NCI-H748 (cell line): ENCODE results near the gene FLRT2.

Experiments
- DNase-seq: peaks from one replicate; lab custom pipeline; 2025; ENCODE audit not compliant: unreplicated experiment; lab: John Stamatoyannopoulos, UW

FLRT2 gene

DNA sequence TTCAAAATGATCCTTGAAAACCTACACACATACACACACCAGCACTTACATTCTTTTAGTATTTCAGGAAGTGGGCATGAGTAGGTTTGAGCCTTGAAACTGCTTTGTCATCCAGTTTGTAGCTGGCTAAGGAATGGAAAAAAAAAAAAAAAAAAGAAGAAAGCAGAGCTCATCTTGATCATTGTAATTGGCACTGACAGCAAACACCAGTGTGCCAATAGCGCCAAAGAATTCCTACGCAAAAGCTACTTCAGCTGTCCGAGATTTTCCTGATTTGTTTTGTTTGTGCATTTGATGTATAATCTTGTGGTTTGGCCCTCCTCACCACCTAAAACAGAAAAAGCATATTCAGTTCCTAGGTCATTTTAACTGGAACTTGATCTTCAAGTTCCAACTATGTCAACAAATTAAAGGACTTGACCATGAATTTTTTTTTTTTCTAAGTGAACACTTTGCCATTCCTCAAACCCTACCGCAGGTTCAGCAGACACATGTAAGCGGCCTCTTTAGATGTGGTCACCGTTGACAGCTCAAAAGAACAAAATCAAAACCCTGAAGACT, 57.3 kb downstream of the FLRT2 start:
- peak; percentile 22 for DNase-seq

DNA sequence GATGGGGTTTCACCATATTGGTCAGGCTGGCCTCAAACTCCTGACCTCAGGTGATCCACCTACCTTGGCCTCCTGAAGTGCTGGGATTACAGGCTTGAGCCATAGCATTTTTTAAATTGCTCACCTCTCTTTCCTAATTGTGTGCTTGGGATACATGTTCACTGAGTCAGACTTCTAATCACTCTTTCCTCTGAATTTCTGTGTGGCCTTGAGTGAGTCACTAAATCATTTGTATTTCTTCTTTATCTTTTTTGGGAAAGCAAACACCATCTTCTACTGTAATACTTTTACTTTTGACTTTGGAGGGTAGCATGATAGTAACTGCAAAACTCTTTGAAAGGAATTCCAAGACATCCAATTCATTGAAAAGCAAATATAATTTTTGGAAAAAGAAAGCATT, 60.8 kb downstream of the FLRT2 start:
- DNase-seq, result no peak

DNA sequence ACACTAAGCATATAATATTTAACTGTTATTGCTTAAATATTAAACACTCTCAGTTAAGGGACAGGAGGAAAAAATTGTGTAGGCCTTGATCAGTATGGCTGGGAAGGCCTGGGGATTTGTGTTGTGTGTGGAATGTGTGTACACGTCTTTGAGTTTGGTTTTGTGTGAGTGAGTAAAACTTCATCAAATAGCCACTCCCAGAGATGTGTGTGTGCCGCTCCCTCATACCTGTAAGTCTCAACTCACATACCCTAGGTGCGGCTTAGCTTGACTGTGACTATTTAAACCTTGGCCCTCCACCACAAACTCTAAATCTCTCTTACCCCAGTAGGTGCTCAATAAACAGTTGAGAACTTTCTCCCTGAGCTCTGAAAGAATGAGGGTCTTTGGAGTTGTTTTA, 64.3 kb downstream of the FLRT2 start:
- DNase-seq, result no peak

DNA sequence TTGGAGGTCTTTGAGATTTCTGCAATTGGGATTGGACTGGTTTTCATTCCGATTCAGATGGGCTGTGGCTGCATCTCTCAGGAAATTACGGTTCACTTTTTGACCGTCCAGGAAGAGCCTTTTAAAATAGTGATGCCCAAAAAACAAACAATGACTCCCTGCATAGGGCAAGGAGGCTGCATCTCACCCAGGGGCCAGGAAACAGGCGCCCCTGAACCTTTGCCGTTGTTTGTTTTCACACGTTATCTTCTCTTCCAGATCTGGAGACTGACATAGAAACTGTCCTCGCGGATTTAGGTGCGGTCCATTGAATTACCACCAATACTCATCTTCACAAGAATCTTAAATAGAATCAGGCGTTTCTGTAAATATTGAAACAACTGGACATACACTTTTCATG, 66.0 kb downstream of the FLRT2 start:
- peak; percentile 87 for DNase-seq

DNA sequence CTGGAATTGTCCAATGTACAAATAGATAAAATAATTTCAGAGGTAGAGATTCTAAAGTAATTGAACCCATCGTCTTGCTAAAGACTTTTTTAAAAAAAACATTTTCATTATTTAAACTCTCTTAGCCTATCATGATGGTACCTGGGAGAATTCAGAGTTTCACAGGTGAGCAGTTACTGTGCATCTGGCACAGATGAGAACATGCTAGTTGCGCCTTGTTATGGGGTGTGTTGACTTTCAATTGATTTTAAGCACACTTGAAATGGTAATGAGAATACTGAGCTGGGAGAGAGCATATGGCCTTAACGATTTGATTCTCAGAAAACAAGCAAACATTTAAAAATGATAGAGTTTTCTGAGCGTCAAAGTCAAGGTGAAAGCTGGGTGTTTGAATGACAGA, 66.6 kb downstream of the FLRT2 start:
- peak; percentile 91 for DNase-seq

DNA sequence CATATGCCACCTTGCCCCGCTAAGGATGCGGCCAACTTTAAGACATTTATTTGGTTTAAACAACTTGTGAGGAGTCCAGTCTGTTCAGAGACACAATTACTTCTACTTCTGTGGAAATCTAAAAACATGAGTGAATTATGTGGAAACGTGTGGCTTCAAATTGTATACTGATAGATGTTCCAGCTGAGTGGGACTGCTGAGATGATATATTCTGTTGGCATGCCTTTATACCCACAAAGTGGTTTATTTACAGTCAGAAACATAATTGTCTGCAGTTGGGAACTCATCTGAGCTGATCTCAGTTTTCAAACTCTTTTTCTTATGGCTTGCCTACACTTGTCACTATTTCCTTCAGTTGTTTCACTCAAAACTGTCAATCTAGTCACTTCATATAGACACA, 67.8 kb downstream of the FLRT2 start:
- no peak for DNase-seq

DNA sequence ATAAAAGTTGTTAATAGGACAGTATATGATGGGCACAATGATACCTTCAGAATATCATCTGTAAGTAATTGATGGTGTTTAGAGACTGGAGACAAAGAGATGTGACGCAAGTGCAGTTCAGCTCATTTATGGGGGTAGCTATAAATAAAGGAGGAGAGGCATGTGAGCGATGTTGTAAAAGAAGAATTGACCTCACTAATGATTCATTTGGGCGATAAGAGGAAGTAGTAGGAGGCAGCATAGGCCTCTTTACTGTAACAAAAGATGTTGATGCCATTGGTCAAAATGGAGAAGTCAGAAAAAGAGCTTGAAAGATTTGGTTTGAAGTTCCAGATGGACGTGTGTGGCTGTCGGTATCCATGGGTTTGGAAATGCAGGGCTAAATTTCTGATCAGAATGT, 70.0 kb downstream of the FLRT2 start:
- peak; percentile 13 for DNase-seq

DNA sequence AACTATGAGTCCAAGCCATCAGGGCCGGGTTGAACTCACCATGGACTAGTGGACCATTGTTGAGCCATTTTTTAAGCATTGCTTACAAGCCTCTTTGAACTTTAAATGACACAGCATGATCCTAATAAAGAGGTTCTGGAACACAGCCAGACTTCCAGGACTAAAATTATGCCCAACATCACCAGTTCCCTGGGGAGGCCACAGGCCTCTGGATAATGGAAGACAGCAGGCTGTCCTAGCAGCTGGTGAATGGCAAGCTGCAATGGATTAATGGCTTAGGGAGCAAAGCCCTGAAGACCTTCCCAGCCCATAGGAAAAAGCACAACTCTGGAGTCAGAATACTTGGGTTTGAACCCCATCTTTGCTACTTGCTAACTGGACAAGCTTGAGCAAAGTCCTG, 71.3 kb downstream of the FLRT2 start:
- peak; percentile 95 for DNase-seq

DNA sequence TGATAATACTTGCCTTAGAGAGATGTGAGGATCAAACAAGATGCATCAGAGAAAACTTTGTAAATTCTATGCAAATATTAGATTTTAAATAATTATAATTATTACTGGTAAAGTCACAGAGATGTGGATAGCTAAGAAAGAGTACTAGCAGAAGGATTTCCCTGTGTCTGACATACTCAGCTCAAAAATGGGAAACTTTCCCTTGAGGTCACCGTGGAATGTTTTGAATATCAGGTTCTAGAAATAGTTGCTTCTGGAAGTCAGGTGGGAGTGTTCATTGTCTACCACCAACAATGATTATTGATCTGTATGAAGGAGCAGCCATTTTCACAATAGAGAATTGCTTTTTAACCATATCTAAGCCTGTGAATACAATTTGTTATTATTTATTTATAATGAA, 71.7 kb downstream of the FLRT2 start:
- no peak for DNase-seq

DNA sequence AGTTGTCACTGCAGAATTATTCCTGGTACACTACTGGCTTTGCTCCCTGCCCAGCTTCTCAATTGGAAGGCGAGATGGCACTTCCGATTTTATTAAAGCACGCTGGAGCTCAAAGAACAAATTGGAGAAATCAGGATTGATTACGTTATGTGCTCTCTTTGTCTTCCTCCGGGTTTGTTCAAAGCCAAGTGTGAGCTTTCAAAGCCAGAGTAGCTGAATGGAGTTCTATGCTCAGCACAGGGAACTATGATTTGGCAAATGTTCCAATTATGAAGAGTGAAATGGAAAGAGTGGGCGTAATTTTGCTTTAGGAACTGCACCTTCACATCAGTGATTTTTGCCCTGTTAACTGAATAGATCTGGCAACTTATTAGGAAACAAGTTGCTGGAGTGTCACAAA, 72.4 kb downstream of the FLRT2 start:
- no peak for DNase-seq

DNA sequence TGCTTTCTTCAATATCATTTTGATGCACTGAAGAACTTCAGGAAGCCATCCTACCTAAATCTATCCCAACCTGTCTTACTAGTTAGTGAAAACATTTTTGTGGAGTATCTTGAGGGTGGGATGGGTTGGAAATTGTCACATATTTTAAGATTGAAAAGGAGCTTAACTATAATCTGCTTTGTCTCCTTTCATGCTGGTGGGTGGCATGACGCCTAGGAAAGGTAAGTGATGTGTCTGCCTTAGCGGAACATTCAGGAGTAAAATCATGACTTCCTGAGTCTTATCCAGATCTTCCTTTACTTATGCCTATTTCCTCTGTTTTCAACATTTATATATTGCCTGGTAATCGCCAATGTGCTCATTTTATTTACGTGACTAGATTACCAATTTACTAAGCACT, 74.1 kb downstream of the FLRT2 start:
- DNase-seq, result no peak

DNA sequence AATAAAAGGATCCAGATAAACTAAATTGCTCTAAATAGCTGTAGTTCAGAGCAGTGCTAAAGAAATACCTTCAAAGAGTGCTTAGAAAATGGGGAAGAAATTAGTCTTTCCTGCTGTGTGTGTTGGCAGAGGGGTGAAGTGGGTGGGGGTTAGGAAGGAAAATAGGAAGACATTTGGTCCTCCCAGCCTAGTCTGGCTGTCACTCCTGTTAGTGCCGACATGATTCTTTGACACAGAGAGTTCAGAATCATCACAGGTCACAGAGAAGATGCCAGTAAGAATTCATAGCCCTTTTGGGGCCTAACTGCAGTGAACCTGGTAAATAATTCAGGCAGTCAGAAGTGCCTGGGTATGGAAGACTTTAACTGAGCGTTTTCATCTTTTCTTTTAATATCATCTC, 74.8 kb downstream of the FLRT2 start:
- DNase-seq, result no peak

DNA sequence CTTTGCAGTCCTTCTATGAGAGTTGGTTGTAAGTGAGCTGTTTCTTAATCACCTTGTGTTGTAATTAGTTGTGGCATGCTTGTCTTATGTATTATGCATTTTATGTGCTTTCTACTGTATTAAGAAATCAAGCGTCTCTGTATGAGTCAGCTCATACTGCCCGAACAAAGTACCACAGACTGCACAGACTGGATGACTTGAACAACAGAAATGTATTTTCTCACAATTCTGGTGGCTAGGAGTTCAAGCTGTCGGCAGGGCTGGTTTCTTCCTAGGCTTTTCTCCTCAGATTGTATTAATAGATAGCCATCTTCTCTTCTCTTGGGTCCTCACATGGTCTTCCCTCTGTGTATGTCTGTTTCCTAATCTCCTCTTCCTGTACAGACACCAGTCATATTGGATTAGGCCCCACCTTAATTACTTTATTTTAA, 77.7 kb downstream of the FLRT2 start:
- no peak for DNase-seq

DNA sequence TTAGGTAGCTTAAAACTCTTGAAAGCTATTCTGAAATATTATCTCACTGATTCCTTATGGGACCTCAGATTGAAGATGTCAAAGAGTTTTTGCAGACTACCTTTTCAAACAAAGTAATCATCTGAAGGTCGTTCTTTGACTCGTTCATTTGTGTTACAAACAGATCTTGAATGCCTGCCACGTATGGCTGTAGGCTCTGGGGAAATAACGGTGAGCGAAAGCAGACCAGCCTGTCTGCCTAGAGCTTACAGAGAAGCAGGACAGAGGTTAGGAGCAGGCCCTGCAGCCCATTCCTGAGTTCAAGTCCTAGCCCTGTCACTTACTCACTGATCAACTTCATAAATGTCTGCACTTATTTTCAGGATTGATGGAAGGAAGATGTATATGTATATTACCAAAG, 83.6 kb downstream of the FLRT2 start:
- no peak for DNase-seq

DNA sequence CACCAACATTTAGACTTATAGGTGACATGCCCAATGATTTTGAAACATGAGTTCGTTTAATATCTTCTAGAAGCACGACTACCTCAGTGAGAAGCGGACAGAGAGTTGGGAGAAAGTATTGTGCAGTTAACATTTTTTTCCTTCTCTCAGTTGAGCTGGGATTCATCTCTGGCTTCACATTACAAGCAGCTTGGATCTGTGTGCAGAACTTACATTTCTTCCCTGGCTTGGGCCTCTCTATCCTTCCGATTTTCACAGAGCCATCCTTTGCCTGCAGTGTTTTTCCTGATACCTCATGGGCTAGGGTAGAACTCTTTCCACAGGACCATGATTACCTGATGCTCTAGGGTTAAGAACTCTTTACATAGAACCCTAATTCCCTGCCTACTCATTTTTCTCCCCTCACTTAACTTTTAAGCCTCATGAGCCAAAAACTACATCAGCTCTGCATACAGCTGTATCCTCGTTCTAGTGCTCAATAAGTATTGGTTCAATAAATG, 86.5 kb downstream of the FLRT2 start:
- DNase-seq, result no peak

DNA sequence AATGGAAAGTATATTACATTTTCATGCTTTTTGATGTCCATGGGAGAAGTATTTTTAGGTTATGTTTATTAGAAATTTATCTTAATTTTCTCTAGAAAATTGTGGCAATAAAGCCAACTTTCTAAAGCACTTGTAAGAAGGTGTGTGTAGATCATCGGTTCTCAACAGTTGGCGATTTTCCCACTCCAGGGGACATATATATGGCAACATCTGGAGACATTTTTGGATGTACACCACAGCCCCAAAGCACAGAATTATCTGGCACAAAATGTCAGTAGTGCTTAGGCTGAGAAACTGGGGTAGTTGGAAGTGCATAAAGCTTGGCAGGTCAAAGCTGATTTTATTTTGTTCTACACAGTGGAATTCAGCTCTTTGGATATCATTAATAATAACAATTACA, 86.9 kb downstream of the FLRT2 start:
- no peak for DNase-seq

DNA sequence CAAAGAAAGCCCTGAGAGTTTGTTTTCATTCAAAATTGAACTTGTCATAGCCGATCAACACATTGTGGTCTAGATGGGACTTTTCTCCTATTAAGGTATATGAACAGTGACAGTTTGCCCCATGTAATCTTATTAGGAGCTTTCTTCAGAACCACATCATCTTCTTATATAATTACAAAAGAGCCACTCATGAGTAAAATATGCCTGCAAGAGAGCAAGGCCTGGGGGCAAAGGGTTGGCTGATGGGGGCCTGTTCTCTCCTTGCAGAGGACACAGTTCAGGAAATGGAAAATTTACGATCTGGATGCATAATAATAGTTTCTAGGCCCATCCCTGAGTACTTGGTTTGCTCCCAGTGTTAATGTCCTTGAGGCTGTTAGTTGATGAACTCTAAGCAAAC, 87.8 kb downstream of the FLRT2 start:
- no peak for DNase-seq

DNA sequence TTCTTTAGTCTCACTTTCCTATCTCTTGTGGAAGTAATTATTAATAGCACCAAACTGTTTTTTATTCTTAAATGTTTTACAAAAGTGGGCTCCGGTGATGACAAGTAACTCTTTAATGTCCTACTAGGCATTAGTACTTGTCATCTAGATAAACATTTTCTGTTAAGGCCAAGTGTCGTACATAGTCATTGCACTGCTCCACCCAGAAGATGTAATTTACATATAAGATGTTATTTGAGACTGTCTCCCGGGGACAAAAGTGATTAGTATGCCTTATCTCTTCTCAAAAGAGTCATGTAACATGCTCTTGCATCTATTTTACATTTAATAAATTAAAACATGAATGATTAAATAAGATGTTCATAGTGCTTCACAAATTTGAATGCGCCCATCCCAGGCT, 88.4 kb downstream of the FLRT2 start:
- DNase-seq, result no peak

DNA sequence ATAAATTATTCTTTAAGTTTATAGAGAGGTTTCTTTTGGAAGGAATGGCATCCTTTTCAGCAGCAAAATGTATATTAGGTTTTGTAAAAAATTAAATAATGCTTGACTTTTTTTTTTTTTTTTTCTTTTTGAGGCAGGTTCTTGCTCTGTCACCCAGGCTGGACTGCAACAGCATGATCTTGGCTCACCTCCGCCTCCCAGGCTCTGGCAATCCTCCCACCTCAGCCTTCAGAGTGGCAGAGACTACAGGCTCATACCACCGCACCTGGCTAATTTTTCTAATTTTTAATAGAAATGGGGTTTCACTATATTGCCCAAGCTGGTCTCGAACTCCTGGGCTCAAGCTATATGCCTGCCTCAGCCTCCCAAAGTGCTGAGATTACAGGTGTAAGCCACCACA, 89.0 kb downstream of the FLRT2 start:
- no peak for DNase-seq

DNA sequence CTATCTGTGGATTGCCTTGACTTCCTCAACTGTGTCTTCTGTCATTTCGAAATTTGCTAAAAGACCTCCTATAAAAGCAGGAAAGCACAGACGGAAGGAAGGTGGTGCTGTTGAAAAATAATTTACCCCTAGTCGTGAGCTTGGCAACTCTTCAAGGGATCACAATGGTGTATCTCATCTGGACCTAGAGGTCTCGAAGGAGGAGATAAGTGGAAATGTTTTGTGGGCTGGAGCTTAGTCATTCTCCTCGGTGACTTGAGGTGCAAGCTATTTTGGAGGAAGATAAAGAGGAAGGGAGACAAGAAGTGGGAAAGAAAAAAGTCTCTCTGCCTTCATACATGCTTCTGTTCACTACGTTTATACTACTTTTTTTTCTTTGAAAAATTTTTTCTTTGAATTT, 89.9 kb downstream of the FLRT2 start:
- DNase-seq, result no peak

DNA sequence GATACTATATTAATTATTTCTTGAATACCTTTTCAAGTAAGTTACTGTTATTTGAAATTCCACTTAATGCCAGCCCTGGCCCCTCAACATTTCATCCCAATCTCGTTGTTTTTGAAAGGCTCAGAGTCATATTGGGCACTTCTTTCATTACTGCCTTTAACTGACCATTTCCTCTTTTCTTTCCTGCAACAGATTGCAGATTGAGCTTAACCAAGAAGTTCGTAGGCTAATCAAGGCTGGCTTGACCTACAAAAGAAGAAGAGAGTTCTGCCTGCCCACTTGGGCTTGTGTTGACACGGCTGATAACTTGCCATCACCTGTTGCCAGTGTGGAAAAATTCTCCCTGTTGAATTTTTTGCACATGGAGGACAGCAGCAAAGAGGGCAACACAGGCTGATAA, 91.0 kb downstream of the FLRT2 start:
- no peak for DNase-seq

DNA sequence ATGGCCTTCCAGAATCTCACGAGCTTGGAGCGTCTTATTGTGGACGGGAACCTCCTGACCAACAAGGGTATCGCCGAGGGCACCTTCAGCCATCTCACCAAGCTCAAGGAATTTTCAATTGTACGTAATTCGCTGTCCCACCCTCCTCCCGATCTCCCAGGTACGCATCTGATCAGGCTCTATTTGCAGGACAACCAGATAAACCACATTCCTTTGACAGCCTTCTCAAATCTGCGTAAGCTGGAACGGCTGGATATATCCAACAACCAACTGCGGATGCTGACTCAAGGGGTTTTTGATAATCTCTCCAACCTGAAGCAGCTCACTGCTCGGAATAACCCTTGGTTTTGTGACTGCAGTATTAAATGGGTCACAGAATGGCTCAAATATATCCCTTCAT, 92.2 kb downstream of the FLRT2 start:
- no peak for DNase-seq

DNA sequence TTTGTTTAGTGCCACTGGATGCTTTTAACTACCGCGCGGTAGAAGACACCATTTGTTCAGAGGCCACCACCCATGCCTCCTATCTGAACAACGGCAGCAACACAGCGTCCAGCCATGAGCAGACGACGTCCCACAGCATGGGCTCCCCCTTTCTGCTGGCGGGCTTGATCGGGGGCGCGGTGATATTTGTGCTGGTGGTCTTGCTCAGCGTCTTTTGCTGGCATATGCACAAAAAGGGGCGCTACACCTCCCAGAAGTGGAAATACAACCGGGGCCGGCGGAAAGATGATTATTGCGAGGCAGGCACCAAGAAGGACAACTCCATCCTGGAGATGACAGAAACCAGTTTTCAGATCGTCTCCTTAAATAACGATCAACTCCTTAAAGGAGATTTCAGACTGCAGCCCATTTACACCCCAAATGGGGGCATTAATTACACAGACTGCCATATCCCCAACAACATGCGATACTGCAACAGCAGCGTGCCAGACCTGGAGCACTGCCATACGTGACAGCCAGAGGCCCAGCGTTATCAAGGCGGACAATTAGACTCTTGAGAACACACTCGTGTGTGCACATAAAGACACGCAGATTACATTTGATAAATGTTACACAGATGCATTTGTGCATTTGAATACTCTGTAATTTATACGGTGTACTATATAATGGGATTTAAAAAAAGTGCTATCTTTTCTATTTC, 93.2 kb downstream of the FLRT2 start:
- no peak for DNase-seq
